22Rv1 (cell line): Measurements from ENCODE around the gene PTPRM.

Experiments
- H3K27ac ChIP-seq: fragments of 450-650 bp; 2 replicates; pipeline ENCODE4 v1.5.1; 2017
- CTCF ChIP-seq: fragments of 450-650 bp; IDR thresholded peaks from 2 replicates; pipeline ENCODE4 v1.5.1; 2017; ENCODE audit warnings: mild to moderate bottlenecking
- ZFX ChIP-seq: fragments of 450-650 bp; IDR thresholded peaks from 2 replicates; pipeline ENCODE4 v1.6.1; 2017; ENCODE audit warnings: antibody characterized with exemption, borderline replicate concordance

Gene PTPRM

DNA sequence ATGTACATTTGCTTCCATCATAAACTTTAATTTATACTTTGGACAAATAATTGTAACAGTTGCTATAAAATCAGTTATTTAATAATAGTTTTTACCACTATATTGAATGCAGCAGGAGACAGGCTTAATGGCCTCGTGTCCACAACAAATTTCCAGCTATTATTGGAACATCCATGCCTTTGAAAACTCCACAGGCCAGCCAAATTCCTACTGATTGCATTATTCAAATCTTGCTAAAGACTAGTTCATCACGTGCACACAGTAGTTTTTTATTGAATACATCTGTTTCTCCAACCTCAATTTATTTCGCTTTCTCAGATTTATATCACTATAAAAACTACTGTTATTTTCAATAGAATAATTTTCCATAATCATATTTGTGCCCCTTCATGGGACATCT lies 18.4 kb upstream of the PTPRM start:
- no peak for TF ChIP-seq ZFX
- no peak for TF ChIP-seq CTCF

DNA sequence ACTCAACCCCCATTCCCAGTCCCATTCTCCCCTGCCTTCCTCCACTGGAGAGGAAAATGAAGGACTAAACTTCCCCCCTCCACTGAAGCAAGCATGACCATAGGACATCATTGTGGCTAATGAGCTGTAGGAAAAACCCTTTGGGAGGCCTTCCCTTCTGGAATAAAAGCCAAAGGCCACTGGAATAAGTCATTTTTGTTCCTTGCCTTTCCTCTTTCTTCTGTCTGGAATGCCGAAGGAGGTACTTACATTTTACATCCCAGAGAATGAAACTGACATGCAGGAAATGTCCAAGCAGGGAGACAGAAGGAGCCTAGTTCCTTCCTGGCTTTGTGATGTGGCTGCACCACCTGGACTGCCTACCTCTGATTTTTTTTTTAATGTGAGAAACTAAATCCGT lies 9.1 kb upstream of the PTPRM start:
- TF ChIP-seq CTCF: no peak
- no peak for TF ChIP-seq ZFX
- H3K27ac ChIP-seq: no peak overlapping the region

More for the DNA sequence above, 18.4 kb upstream of the PTPRM start:
- H3K27ac ChIP-seq: no peak overlapping the region

DNA sequence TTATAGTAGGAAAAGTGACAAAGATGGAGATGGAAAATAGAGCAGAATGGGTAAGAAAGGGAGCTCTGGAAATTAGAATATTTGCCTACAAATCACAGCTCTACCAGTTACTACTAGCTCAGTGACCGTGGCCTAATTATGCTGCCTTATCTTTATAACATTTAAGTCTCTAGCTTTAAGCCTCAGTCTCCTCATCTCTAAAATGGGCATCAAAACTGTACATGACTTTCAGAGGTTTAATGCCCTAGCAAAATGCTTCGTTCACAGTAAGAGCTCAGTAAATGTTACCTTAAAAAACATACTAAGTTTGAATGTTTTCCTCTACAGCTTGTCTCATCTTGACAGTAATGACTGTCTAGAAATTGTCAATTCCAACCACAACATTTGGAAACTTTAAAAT lies 8.3 kb upstream of the PTPRM start:
- no peak for TF ChIP-seq ZFX
- no peak overlapping the region for H3K27ac ChIP-seq

DNA sequence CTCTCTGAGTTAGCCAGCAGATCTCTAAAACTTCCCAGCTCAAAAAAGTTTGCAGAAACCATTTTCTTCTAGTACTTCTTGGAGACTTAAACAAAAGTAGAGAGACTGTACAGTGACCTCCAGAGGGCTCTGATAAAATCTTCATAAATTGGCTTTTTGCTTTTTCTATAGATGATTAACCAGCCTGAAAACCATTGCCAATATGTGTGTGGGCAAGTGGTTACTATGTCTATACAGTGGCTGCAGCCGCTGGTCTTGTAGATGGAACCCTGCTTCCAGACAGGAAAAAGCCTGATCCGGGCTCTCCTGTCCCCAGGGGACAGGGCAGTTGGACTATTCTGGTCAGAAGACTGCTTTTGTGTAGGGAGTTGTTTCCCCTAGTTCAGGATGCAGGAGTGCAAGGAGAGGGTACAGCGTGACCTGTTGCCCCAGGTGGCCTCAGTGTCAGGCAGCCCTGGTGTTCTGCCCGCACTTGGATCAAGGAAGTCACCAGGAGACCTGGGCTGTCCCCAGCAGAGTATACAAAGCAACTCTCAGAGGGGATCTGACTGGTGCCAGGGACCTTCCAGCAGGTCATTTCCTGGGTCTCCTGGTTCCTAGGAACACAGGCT lies 7.3 kb upstream of the PTPRM start:
- no peak overlapping the region for H3K27ac ChIP-seq
- TF ChIP-seq ZFX (no peak), CTCF (no peak)

GRCh38 chr18:7561909-7562460 lies 5.1 kb upstream of the PTPRM start:
- TF ChIP-seq ZFX (no peak), CTCF (no peak)

GRCh38 chr18:7562491-7562890 lies 4.6 kb upstream of the PTPRM start:
- TF ChIP-seq CTCF (no peak), ZFX (no peak)
- H3K27ac ChIP-seq: no peak overlapping the region

More at GRCh38 chr18:7561909-7562460, 5.1 kb upstream of the PTPRM start:
- no peak overlapping the region for H3K27ac ChIP-seq

DNA sequence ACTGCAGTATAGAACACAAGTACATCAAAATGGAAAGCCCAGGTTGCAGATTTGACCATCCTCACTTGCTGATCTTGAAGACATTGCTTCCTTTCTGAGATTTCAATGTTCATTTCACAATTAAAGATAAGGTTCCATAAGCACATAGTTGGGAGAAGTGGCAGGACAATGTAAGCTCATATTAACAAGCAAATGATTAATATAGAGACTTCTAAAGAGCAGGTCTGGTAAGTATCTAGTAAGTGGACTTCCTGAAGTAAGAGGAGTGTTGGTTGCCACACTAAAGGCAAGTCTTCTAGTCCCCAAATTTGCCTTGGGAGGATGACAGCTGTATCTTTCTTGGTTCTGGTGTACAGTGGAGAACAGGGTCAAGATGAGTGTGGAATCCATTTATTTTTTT lies 1.4 kb upstream of the PTPRM start:
- no peak overlapping the region for H3K27ac ChIP-seq
- TF ChIP-seq CTCF: no peak
- no peak for TF ChIP-seq ZFX

DNA sequence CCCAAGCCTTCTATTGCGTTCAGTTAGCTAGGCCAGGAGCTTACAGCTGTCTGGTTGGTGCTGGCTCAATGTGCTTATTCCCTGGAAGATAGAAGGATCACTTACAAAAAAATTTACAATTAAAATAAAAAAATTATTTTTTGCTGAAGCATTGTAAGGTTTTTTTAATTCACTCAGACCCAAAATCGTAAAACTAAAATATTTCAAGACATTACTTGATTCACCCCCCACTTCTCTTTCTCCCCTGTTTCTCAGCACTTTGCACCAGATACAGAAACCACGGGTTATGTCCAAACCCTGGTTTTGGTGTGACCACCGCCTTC lies 911 bp upstream of the PTPRM start:
- TF ChIP-seq CTCF (no peak), ZFX (no peak)
- H3K27ac ChIP-seq: no peak overlapping the region
